Omental fat pad (tissue), 4 donors: Measurements from ENCODE around the gene SRPK1. TPM values are rescaled to one million over a fixed set of nuclear protein-coding genes. Genes with fewer than 3 reads are reported as not detected.

Source experiments
- ATAC-seq: fragments of 150-250 bp; one replicate; pipeline ENCODE4 v1.9.1; 2016; ENCODE audit warnings: mild to moderate bottlenecking, moderate library complexity; ENCODE audit not compliant: low FRiP score
- DNase-seq: peaks from one replicate; pipeline ENCODE4 v3.0.0-alpha.2; 2019; ENCODE audit warnings: low spot score
- CTCF ChIP-seq, 3 donors: fragments of 450-650 bp; IDR thresholded peaks; one replicate each; pipeline ENCODE4 v1.5.1; 2016 to 2017; ENCODE audit warnings: antibody characterized with exemption in 3 of 3, mild to moderate bottlenecking in 3 of 3, moderate library complexity in 2 of 3
- total RNA-seq, 4 donors: library from RNA; depleted of rRNA; stranded (reverse); fragments of >200 nt; gene quantifications; one replicate each; pipeline ENCODE4 v1.1.0, GENCODE V29; 2016

SRPK1 gene
- 10 to 100 TPM; 31.1 to 66.4 (median 48.6) TPM for total RNA-seq

- DNase-seq: peak; percentile 38
- peak; percentile 88 for ATAC-seq
- no peak for TF ChIP-seq CTCF (IDR thresholded peaks at IDR 0.05)
Measured at GRCh38 chr6:35920793-35921732, at the start of gene SRPK1. TSS of gene SRPK1 (minus strand) at chr6:35921098. CDS start at chr6:35921056, 42 bp downstream.

GRCh38 chr6:35970181-35970580 is 49.3 kb upstream of the SRPK1 start:
- TF ChIP-seq CTCF (IDR thresholded peaks at IDR 0.05): no peak
- peak; percentile 70 for ATAC-seq
- DNase-seq: no peak

GRCh38 chr6:35969646-35970045 is 48.7 kb upstream of the SRPK1 start:
- DNase-seq (no peak), ATAC-seq (no peak)
- no peak for TF ChIP-seq CTCF (IDR thresholded peaks at IDR 0.05)

GRCh38 chr6:35968821-35969220 is 47.9 kb upstream of the SRPK1 start:
- no peak for TF ChIP-seq CTCF (IDR thresholded peaks at IDR 0.05)
- ATAC-seq: no peak
- no peak for DNase-seq

GRCh38 chr6:35967076-35967774 is 46.3 kb upstream of the SRPK1 start:
- no peak for TF ChIP-seq CTCF (IDR thresholded peaks at IDR 0.05)
- no peak for ATAC-seq
- DNase-seq: no peak

- no peak for ATAC-seq
- no peak for DNase-seq
- no peak for TF ChIP-seq CTCF (IDR thresholded peaks at IDR 0.05)
Measured at GRCh38 chr6:35962779-35963560, 42.1 kb upstream of the SRPK1 start.
